IPS-20b (cell line): Measurements from ENCODE around the gene RBM4B.

Source experiments
- H3K27ac ChIP-seq: one replicate; pipeline ENCODE4 v1.5.1; 2013; ENCODE audit warnings: low read length
- H3K27me3 ChIP-seq: 2 replicates; pipeline ENCODE4 v1.6.1; 2013; ENCODE audit warnings: mild to moderate bottlenecking, low read length, inconsistent platforms; ENCODE audit not compliant: insufficient read depth
- H3K36me3 ChIP-seq: 2 replicates; pipeline ENCODE4 v1.6.1; 2013; ENCODE audit warnings: low read depth, mild to moderate bottlenecking, inconsistent platforms, low read length, moderate library complexity; ENCODE audit not compliant: insufficient read depth
- H3K4me1 ChIP-seq: 2 replicates; pipeline ENCODE4 v1.6.1; 2013; ENCODE audit warnings: mild to moderate bottlenecking, control low read depth, inconsistent platforms, low read length, moderate library complexity; ENCODE audit not compliant: insufficient read depth
- H3K4me3 ChIP-seq: 2 replicates; pipeline ENCODE4 v1.5.1; 2013; ENCODE audit warnings: mild to moderate bottlenecking, low read length, inconsistent platforms
- H3K9ac ChIP-seq: 2 replicates; pipeline ENCODE4 v1.6.1; 2013; ENCODE audit warnings: low read depth, mild to moderate bottlenecking, inconsistent platforms, low read length, moderate library complexity
- H3K9me3 ChIP-seq: 2 replicates; pipeline ENCODE4 v1.6.1; 2013; ENCODE audit warnings: mild to moderate bottlenecking, low read depth, low read length, inconsistent platforms; ENCODE audit not compliant: insufficient read depth

RBM4B gene

GRCh38 chr11:66718320-66718971 lies 40.8 kb upstream of the RBM4B start:
- Histone ChIP-seq H3K27ac (no peak overlapping the region), H3K4me1 (peaks cover 3% of the 10 kb centered on the region; the same call in 1 of the 2 replicates), H3K27me3 (no peaks in the 10 kb centered on the region), H3K4me3 (peak overlapping the region; percentile 4; the same call in 1 of the 2 replicates), H3K9me3 (no peaks in the 10 kb centered on the region), H3K36me3 (peaks cover 47% of the 10 kb centered on the region), H3K9ac (no peak overlapping the region)

DNA sequence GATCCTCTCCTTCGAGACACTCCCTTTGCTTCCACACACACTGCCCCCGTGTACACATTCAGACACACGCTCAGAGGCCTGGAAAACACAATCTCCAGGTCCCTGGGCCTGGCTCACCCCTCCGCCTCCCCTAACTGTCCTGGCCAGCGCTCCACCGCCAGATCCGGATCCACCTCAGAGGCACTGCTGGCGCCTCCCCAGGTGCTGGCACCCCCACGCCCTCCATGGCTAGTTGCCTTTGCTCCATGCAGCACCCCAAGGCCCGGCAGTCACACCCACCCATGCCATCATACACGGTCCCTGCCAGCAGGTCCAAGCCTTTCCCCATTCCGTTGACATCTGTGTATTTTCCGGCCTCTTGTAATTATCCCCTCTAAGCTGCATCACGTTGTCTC lies 40.2 kb upstream of the RBM4B start:
- Histone ChIP-seq H3K27ac (no peak overlapping the region), H3K36me3 (peaks cover 52% of the 10 kb centered on the region), H3K4me1 (peaks cover 3% of the 10 kb centered on the region; the same call in 1 of the 2 replicates), H3K9ac (no peak overlapping the region), H3K4me3 (no peak overlapping the region), H3K9me3 (no peaks in the 10 kb centered on the region), H3K27me3 (no peaks in the 10 kb centered on the region)

DNA sequence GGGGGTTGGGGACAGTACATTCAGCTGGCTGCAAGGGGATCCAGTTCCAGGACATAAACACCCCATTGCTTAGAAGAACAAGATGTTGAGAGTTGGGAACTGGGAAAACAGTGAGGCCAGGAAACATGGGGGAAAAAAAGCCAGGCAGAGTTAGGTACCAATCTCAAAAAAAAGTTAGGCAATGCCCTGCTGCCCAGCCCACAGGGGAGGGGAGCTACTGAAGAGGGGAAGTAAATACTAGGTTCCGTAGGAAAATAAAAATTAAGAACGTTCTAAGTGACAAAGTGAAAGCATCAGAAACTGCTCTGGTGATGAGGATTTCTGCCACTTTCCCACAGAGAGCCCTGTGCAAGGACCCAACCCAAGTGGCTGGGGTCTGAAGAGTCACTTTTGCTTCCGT lies 39.3 kb upstream of the RBM4B start:
- H3K27me3 ChIP-seq: no peaks in the 10 kb centered on the region
- no peak overlapping the region for H3K9ac ChIP-seq
- no peaks in the 10 kb centered on the region for H3K9me3 ChIP-seq
- H3K27ac ChIP-seq: no peak overlapping the region
- H3K4me3 ChIP-seq: no peak overlapping the region
- H3K4me1 ChIP-seq: peaks cover 3% of the 10 kb centered on the region; the same call in 1 of the 2 replicates
- H3K36me3 ChIP-seq: peaks cover 59% of the 10 kb centered on the region

DNA sequence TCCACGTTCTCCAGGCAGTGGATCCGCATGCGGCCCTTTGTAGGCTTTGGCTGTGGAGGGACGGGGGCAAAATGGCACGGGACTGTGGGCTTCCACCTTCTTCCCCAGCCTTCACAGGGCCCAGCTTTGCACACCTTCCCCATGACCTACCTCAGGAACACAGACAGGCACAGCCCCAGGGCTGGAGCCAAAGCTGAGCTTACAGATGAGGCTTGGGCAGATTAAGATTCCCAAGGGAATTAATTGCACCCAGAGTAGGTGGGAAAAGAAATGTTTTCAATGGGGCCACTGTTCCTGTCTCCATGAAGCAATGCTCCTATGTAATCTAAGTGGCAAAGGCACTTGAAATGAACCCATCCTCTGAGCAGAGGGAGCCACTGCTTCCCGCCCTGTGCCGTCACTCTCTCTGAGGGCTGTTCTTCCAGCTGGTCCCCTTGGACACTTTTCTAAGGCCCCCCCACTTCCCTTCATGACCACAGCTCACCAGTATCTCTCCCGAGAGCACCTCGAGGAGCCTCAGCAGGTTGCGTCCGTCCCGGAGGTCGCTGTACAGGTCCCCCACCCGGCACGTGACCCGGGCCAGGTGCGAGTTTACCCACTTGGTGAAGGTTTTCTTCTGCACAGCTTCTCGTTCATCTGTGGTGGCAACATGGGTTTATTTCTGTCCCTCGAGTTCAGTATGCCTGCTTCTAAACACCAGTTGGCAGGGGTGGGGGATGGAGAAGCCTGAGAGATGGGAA lies 37.8 kb upstream of the RBM4B start:
- Histone ChIP-seq H3K4me3 (no peak overlapping the region), H3K27me3 (no peaks in the 10 kb centered on the region), H3K36me3 (peaks cover 67% of the 10 kb centered on the region), H3K27ac (no peak overlapping the region), H3K9ac (no peak overlapping the region), H3K9me3 (no peaks in the 10 kb centered on the region), H3K4me1 (peaks cover 3% of the 10 kb centered on the region; the same call in 1 of the 2 replicates)

DNA sequence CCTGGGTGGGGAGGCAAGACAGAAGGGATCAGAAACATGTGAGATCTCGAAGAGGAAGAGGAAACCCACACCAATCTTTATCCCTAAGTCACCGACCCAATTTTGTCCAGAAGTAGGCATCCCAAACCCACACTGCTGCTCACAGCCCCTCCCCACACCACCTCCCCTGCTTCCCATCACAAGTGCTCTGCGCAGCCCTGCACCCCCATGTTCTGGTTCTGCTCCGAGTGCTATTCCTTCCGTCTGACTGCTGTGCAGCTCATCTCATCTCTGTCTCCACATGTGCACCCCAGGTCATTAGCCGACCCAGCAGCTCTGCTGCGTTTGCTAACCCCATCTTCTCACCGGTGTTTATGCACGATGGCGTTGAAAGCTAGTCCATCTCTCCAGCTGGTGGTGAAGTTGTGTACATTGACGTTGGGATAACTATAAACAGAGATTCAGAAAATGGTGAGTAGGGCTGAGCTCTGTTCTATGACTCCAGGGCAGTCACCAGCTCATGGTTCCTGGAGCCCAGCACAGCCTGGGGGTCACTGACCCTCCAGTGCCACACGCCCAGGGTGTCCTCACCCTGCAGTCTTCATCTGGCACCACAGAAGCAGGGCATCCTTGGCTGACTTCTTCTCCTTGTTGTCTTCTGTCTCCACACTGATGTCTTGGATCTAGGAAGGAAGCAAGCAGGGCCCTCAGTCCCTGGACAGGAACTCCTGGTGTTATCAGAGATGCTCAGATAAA lies 36.2 kb upstream of the RBM4B start:
- no peak overlapping the region for H3K9ac ChIP-seq
- H3K4me1 ChIP-seq: peaks cover 1% of the 10 kb centered on the region; the same call in 1 of the 2 replicates
- H3K27me3 ChIP-seq: no peaks in the 10 kb centered on the region
- H3K9me3 ChIP-seq: no peaks in the 10 kb centered on the region
- no peak overlapping the region for H3K4me3 ChIP-seq
- no peak overlapping the region for H3K27ac ChIP-seq
- peaks cover 68% of the 10 kb centered on the region for H3K36me3 ChIP-seq

DNA sequence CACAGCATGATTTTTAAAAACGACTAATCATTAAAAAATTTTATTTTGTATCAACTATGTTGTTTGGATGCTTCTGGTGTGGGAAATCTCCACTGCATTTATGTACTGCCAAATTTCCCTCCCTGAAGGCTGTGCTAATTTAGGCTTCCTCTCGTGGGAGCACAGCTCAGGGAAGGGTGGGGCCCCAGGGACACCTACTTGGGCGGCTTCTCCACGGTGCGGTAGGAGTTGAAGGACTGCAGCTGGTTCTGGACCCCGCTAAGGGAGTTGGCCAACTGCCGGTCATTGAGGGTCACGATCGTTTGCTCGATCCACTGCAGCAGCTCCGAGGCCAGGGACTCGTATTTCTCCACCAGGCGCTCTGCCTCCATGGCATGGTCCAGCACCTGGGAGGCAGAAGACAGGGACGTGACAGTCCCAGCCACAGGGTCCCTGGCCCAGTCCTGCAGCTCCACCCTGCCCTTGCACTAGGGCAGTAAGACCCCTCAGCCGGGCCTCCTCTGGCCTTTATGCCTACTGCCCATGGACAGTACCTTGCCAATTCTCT lies 32.8 kb upstream of the RBM4B start:
- H3K4me1 ChIP-seq: no peaks in the 10 kb centered on the region
- no peaks in the 10 kb centered on the region for H3K27me3 ChIP-seq
- H3K9ac ChIP-seq: no peak overlapping the region
- H3K4me3 ChIP-seq: no peak overlapping the region
- H3K27ac ChIP-seq: no peak overlapping the region
- H3K9me3 ChIP-seq: no peaks in the 10 kb centered on the region
- H3K36me3 ChIP-seq: peaks cover 90% of the 10 kb centered on the region

DNA sequence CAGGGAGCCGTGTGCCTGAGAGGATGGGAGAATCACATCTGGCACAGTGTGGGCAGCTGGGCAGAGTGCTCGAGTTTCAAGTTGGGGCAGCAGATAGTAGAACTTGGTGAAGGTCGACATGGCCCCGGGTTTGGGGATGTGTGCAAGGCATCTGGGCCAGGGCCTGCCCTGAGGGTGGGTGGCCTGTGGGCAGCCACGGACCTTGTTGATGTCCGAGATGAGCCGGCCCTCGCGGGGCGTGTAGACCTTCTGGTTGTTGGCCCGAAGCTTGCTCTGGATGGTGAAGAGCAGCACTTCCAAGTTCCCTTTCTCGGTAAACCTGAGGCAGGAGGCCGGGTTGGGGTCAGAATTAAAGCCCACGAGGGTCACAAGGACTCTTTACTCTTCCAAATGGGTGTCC lies 31.0 kb upstream of the RBM4B start:
- H3K27me3 ChIP-seq: no peaks in the 10 kb centered on the region
- no peak overlapping the region for H3K4me3 ChIP-seq
- no peak overlapping the region for H3K27ac ChIP-seq
- peaks cover 81% of the 10 kb centered on the region for H3K36me3 ChIP-seq
- no peaks in the 10 kb centered on the region for H3K9me3 ChIP-seq
- no peaks in the 10 kb centered on the region for H3K4me1 ChIP-seq
- H3K9ac ChIP-seq: no peak overlapping the region

GRCh38 chr11:66708094-66708493 lies 30.4 kb upstream of the RBM4B start:
- H3K9me3 ChIP-seq: no peaks in the 10 kb centered on the region
- H3K9ac ChIP-seq: no peak overlapping the region
- no peak overlapping the region for H3K4me3 ChIP-seq
- no peaks in the 10 kb centered on the region for H3K27me3 ChIP-seq
- no peaks in the 10 kb centered on the region for H3K4me1 ChIP-seq
- H3K36me3 ChIP-seq: peaks cover 75% of the 10 kb centered on the region
- no peak overlapping the region for H3K27ac ChIP-seq

GRCh38 chr11:66707486-66707885 lies 29.8 kb upstream of the RBM4B start:
- Histone ChIP-seq H3K9ac (no peak overlapping the region), H3K4me3 (no peak overlapping the region), H3K36me3 (peaks cover 69% of the 10 kb centered on the region), H3K27me3 (no peaks in the 10 kb centered on the region), H3K4me1 (no peaks in the 10 kb centered on the region), H3K9me3 (no peaks in the 10 kb centered on the region), H3K27ac (no peak overlapping the region)

DNA sequence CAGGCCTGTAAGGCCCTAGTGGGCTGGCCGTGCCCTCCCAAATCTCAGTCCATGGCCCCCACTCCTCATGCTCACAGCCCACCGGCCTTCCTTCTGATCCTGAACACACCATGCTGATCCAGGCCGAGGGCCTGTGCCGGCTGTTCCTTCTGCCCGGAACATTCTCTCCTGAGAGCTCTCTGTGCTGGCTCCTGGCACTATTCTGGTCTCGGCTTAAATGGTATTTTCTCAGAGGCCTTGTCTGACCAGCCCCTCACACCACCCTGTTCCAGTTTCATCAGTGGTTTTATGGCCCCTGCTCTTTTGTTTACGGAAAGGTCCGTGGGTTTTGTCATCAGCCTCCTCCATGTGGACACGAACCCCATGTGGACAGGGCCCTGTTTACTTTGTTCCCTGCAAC lies 29.3 kb upstream of the RBM4B start:
- Histone ChIP-seq H3K9ac (no peak overlapping the region), H3K27ac (no peak overlapping the region), H3K36me3 (peaks cover 72% of the 10 kb centered on the region), H3K4me3 (no peak overlapping the region), H3K27me3 (no peaks in the 10 kb centered on the region), H3K9me3 (no peaks in the 10 kb centered on the region), H3K4me1 (no peaks in the 10 kb centered on the region)

- Histone ChIP-seq H3K4me3 (no peak overlapping the region), H3K4me1 (no peaks in the 10 kb centered on the region), H3K27me3 (no peaks in the 10 kb centered on the region), H3K9ac (no peak overlapping the region), H3K36me3 (peaks cover 72% of the 10 kb centered on the region), H3K27ac (no peak overlapping the region), H3K9me3 (no peaks in the 10 kb centered on the region)
Observed at GRCh38 chr11:66705587-66706335, 28.1 kb upstream of the RBM4B start.
